Lung microvascular endothelial cell (primary cell): ENCODE data around the gene EIF2S3B. TPM values are rescaled to one million over a fixed set of nuclear protein-coding genes. Genes with fewer than 3 reads are reported as not detected.
A peak's percentile ranks its signal among the peaks of the same experiment; 100 is the strongest.
"Not testable (repeated sequence)": the region's sequence is repeated elsewhere in the genome, so short reads cannot be mapped to it uniquely, and the experiment has no call there.

Experiments
- DNase-seq, 2 donors: peaks; one replicate each; pipeline versions ENCODE4 v3.0.0 to v3.0.0-alpha.2; 2010; ENCODE audit warnings: low read depth in 2 of 2
- total RNA-seq: library from RNA; depleted of rRNA; stranded (reverse); fragments of >200 nt; gene quantifications from 2 replicates; pipeline ENCODE4 v1.2.1, GENCODE V29; 2014

EIF2S3B gene
- 0.60 and 7.8 TPM in 2 replicates for total RNA-seq

GRCh38 chr12:10505620-10506019 is at the start of gene EIF2S3B:
TSS of gene EIF2S3B (plus strand) at chr12:10505890. CDS start at chr12:10505903, 13 bp downstream.
- DNase-seq = no peak

- DNase-seq = no peak
These were observed 48.8 kb upstream of the EIF2S3B start for GRCh38 chr12:10456856-10457255.

DNA sequence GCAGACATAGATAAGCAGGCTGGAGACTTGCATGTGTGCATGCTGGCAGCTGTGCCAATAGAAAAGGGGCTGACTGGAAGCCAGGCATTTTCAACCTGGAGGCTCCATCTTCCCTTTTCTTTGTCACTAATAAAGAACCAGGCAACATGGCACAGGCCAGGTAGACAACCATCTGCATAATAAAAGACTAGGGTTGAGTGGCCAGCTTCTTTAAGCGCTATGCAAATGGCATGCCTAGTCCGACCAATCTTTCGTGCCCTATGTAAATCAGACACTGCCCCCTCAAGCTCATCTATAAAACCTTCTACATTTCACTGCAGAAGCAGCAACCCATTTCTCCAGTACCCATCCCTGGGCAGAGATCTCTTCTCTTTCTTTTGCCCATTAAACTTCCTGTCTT is 47.9 kb upstream of the EIF2S3B start:
- no peak for DNase-seq

GRCh38 chr12:10466311-10466710 is 39.4 kb upstream of the EIF2S3B start:
- DNase-seq = no peak

DNA sequence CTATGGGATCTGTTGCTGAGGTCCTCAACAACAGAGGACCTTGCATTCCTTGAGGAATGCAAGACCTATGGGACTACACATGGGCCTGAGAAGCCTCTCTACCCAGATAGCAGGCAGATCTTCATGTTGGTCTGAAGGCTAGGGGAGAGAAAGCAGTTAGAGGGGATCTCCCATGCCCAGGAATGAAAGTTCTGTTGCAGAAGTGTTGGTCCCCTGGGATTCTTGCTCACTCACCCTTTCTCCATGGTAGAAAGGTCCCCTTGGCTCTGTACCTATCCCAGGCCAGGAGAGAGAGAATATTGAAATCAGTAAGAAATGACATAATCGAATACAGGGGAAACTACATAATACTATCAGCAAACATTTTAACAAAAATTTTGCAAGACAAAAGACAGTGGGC is 36.0 kb upstream of the EIF2S3B start:
- DNase-seq = no peak

DNA sequence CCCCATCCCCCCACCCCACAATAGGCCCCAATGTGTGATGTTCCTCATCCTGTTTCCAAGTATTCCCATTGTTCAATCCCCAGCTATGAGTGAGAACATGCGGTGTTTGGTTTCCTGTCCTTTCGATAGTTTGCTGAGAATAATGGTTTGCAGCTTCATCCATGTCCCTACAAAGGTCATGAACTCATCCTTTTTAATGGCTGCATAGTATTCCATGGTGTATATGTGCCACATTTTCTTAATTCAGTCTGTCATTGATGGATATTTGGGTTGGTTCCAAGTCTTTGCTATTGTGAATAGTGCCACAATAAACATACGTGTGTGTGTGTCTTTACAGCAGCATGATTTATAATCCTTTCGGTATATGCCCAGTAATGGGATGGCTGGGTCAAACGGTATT is 32.9 kb upstream of the EIF2S3B start:
- DNase-seq = not testable (repeated sequence)

- not testable (repeated sequence) for DNase-seq
These were observed 23.8 kb upstream of the EIF2S3B start for GRCh38 chr12:10481901-10482300.

GRCh38 chr12:10487328-10487727 is 18.4 kb upstream of the EIF2S3B start:
- not testable (repeated sequence) for DNase-seq

GRCh38 chr12:10491766-10492165 is 13.9 kb upstream of the EIF2S3B start:
- no peak for DNase-seq

GRCh38 chr12:10497602-10498001 is 8.1 kb upstream of the EIF2S3B start:
- DNase-seq = peak in 1 of 2 donors; percentile 5

DNA sequence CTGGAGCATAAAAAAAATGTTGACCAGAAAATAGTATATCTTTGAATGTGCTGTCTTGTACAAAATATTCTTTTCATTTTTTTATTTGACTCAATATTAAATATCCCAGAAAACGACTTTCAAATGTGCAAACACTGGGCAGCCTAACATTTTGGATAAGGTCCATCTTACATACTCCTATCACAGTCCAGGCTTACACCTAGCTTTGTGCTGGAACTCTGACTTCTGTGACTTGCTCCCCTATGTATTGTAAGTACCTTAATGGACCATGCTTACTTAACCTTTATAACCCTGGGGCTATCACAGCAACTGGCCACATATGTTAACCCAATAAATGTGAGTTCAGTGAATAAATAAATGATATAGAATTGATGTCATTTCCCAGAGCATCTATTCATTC is 7.6 kb upstream of the EIF2S3B start:
- DNase-seq = no peak

DNA sequence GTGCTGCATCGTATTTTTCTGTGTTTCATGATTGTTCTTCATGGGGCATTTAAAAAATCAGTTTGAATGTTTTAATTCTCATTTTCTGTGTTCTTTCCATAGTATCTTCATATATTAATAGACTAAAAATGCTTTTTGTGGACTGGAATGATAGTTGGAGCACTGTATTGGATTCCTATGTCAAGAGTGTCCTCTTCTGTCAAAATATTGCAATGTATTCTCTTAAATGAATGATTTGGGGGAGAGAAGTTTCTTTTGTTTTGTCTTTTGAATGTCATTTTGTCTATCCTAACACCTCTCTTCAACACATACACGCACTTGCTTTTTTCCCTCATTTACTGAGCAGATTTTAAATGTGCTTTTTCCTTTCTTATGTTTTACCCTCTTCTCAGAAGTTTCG is 4.7 kb upstream of the EIF2S3B start:
- peak; percentile 31 to 32 for DNase-seq

DNA sequence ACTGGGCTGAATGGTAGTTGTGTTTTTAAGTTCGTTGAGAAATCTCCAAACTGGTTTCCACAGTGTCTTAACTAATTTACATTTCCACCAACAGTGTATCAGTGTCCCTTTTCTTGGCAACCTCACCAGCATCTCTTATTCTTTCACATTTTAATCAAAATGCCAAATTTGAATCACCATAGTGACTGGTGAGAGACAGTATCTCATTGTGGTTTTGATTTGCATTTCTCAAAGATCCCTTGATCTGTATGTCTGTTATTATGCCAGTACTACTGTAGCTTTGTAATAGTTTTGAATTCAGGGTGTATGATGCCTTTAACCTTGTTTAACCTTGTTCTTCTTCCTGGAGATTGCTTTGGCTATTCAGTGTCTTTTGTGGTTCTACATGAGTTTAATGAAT is 2.2 kb upstream of the EIF2S3B start:
- no peak for DNase-seq

- DNase-seq = no peak
These were observed 6.2 kb downstream of the EIF2S3B start for GRCh38 chr12:10511756-10512355.

- no peak for DNase-seq
These were observed 7.1 kb downstream of the EIF2S3B start for GRCh38 chr12:10512798-10513197.

DNA sequence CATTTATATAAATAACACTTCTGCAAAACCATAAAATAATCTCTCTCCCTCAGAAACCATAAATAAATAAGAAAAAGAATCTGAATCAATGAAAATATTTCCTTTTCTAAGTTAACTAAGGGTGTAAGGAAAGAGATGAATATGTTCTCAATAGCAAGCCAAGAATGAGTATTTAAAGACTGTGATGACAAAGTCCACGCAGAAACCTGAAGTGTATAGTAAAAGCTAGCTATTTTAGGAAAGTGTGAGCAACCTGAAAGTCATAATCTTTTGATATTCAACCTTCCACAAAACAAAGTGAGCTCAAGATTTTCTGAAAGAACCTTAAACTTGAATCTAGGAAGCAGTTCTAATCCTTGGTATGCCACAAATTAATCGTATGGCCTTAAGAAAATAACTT is 15.9 kb downstream of the EIF2S3B start:
- DNase-seq = no peak

GRCh38 chr12:10528174-10528953 is 22.7 kb downstream of the EIF2S3B start:
- no peak for DNase-seq

DNA sequence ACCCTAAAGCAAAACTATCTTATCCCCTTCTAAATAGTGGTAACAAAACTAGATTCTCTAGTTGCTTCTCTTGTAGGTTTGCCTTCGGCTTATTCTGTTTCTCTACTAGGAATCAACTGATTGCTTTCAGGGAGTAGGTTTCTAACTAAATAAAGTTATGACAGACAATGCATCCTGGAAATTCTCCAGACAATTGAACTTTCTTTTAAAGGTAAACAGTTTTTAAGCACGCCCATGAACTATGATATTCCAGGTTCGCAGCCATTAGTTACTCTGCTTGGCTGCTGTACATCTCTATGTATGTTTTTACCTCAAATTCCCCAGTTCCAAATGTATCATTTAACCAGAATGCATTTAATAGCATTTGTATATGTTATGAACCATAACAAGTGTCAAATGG is 23.9 kb downstream of the EIF2S3B start:
- DNase-seq = no peak

DNA sequence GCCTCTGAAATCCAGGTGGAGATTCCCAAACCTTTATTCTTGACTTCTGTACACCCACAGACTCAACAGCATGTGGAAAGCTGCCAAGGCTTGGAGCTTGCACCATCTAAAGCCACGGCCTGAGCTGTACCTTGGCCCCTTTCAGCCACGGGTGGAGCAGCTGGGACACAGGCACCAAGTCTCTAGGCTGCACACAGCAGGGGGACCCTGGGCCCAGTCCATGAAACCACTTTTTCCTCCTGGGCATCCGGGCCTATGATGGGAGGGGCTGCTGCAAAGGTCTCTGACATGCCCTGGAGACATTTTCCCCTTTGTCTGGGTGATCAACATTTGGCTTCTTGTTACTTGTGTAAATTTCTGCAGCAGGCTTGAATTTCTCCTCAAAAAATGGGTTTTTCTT is 32.0 kb downstream of the EIF2S3B start:
- DNase-seq = no peak

GRCh38 chr12:10540776-10541205 is 35.1 kb downstream of the EIF2S3B start:
- DNase-seq = peak in 1 of 2 donors; percentile 67

GRCh38 chr12:10543499-10543898 is 37.8 kb downstream of the EIF2S3B start:
- no peak for DNase-seq

DNA sequence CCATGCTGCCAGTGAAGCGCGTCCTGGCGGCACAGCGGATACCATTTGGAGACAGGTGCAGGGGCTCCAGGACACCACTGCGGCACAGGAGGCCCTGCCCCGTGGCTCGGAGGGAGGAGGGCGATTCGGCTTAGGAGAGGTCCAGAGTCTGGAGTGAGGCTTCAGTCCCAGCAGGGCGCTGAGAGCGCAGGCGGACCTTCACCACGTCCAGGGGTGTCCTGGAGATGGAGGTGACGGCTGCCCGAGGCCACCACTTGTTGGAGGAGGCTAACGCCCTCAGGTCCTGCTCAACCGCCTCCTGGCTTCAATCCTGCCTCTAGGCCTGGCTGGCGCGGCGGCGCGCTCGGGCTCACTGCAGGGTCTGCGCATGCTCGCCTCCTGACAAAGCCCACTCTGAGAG is 45.7 kb downstream of the EIF2S3B start:
- DNase-seq = no peak

GRCh38 chr12:10553148-10553547 is 47.5 kb downstream of the EIF2S3B start:
- DNase-seq = no peak
